MCF 10A (cell line): ENCODE measurements around the gene PUS10. TPM values are rescaled to one million over a fixed set of nuclear protein-coding genes. Genes with fewer than 3 reads are reported as not detected.
"Not testable (repeated sequence)": the region's sequence is repeated elsewhere in the genome, so short reads cannot be mapped to it uniquely, and the experiment has no call there.

Source experiments
- BruUV-seq: library from RNA; stranded (reverse); fragments of 400-500 nt; replicated peaks from 2 replicates; lab custom pipeline; 2021; lab: Mats Ljungman, UMichigan
- CTCF ChIA-PET: fragments of 300-600 bp; sonication (Branson Sonifier 250); formaldehyde crosslinking; extraction: SDS; loops from one replicate; lab custom pipeline; 2021; ENCODE audit warnings: antibody characterized with exemption, inconsistent platforms; lab: Yijun Ruan, JAX
- POLR2A ChIA-PET: fragments of 300-600, 350-650 bp; sonication (Branson Sonifier 250); formaldehyde crosslinking; extraction: SDS; loops from one replicate; lab custom pipeline; 2020; ENCODE audit warnings: antibody characterized with exemption, inconsistent platforms; lab: Yijun Ruan, JAX
- DNase-seq: peaks from one replicate; pipeline ENCODE4 v3.0.0-alpha.2; 2018; ENCODE audit not compliant: unreplicated experiment
- H3K27ac Mint-ChIP-seq: one replicate; pipeline ENCODE4 v1.8.0; 2022; ENCODE audit warnings: mild to moderate bottlenecking, low read depth, mixed read lengths; ENCODE audit not compliant: unreplicated experiment
- H3K27me3 Mint-ChIP-seq: one replicate; pipeline ENCODE4 v1.8.0; 2022; ENCODE audit warnings: mixed read lengths; ENCODE audit not compliant: insufficient read depth, unreplicated experiment
- H3K36me3 Mint-ChIP-seq: one replicate; pipeline ENCODE4 v1.8.0; 2022; ENCODE audit warnings: mild to moderate bottlenecking, moderate library complexity, mixed read lengths; ENCODE audit not compliant: insufficient read depth, unreplicated experiment
- H3K4me1 Mint-ChIP-seq: one replicate; pipeline ENCODE4 v1.8.0; 2022; ENCODE audit warnings: mixed read lengths; ENCODE audit not compliant: insufficient read depth, unreplicated experiment
- H3K4me3 Mint-ChIP-seq: one replicate; pipeline ENCODE4 v1.8.0; 2022; ENCODE audit warnings: mild to moderate bottlenecking, moderate library complexity, mixed read lengths; ENCODE audit not compliant: unreplicated experiment
- H3K9me3 Mint-ChIP-seq: one replicate; pipeline ENCODE4 v1.8.0; 2022; ENCODE audit warnings: mixed read lengths; ENCODE audit not compliant: unreplicated experiment
- intact Hi-C: fragments of 100-400 bp; cut with micrococcal nuclease; formaldehyde crosslinking; loops from 2 replicates; pipeline ENCODE4 v1.14.1; 2022
- total RNA-seq: library from RNA; stranded (reverse); gene quantifications from 2 replicates; pipeline ENCODE4 v1.2.3, GENCODE V29; 2022
- TF ChIP-seq, protein P1 (sequence below): fragments of 200-600 bp; IDR thresholded peaks from one replicate; pipeline ENCODE4 v1.8.0; 2022; ENCODE audit warnings: antibody characterized with exemption, mild to moderate bottlenecking; ENCODE audit not compliant: unreplicated experiment

PUS10 gene
- total RNA-seq, 1 experiment from 2014 or later, result 5.0 TPM

DNA sequence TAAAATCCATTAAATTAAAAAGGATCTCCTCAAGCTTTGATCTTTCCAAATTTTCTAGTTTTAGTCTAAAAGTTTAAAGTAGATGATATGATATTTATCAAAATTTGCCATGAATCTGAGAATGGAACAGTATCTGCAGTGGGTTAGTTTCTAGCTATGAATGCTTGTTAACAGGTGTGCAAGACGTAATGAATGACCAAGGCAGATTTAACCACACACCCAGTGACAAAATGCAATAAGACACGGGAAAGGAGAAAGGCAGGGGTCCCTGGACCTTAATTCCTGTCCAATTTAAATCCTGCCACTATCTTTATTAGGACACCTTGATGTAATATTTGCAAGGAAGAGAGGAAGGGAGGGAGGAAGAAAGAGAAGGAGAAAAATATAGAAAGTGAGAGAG is 31.0 kb downstream of the PUS10 start:
- intact Hi-C loops, result no loop called here
- POLR2A ChIA-PET, result interaction anchor here (0.9 to 2.7 kb wide), 2 partner anchors 21 to 28 kb away, joined by 3 to 9 read pairs; no protein-coding TSS in a partner anchor
- TF ChIP-seq, protein P1, sequence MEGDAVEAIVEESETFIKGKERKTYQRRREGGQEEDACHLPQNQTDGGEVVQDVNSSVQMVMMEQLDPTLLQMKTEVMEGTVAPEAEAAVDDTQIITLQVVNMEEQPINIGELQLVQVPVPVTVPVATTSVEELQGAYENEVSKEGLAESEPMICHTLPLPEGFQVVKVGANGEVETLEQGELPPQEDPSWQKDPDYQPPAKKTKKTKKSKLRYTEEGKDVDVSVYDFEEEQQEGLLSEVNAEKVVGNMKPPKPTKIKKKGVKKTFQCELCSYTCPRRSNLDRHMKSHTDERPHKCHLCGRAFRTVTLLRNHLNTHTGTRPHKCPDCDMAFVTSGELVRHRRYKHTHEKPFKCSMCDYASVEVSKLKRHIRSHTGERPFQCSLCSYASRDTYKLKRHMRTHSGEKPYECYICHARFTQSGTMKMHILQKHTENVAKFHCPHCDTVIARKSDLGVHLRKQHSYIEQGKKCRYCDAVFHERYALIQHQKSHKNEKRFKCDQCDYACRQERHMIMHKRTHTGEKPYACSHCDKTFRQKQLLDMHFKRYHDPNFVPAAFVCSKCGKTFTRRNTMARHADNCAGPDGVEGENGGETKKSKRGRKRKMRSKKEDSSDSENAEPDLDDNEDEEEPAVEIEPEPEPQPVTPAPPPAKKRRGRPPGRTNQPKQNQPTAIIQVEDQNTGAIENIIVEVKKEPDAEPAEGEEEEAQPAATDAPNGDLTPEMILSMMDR, result no peak
- H3K27ac Mint-ChIP-seq, result no peak overlapping the region
- H3K9me3 Mint-ChIP-seq, result no peaks in the 10 kb centered on the region
- H3K4me3 Mint-ChIP-seq, result no peak overlapping the region
- peaks cover 5% of the 10 kb centered on the region for H3K4me1 Mint-ChIP-seq
- CTCF ChIA-PET, result interaction anchor here (0.9 to 1.7 kb wide), 2 partner anchors 11 to 279 kb away, joined by 4 to 5 read pairs; no protein-coding TSS in a partner anchor
- H3K27me3 Mint-ChIP-seq, result no peaks in the 10 kb centered on the region
- no peak for DNase-seq
- BruUV-seq, result no TSS peak
- H3K36me3 Mint-ChIP-seq, result no peaks in the 10 kb centered on the region

DNA sequence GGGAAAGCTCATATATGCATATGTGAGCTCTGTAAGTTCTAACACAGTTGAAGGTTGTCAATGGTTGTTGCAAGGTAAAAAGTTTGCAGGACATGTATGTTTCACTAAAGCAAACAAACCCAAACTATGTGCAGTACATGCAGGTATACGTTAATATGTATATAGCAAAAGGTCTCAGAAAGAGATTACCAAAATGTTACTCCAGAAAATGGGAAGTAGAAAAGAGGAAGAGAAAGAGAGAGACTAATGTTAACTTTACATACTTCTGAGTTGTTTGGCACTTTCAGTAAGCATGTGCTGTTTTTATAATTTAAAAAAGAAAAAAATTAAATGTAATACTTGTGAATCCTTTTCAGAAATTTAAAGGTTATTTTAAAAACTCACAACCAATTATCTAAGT is 33.3 kb downstream of the PUS10 start:
- H3K27ac Mint-ChIP-seq, result no peak overlapping the region
- POLR2A ChIA-PET, result interaction anchor here (0.9 to 1.4 kb wide), 2 partner anchors 24 to 36 kb away, joined by 3 to 4 read pairs; no protein-coding TSS in a partner anchor
- no peaks in the 10 kb centered on the region for H3K36me3 Mint-ChIP-seq
- CTCF ChIA-PET, result interaction anchor here (0.7 to 1.0 kb wide), 2 partner anchors 186 to 226 kb away, joined by 3 read pairs; no protein-coding TSS in a partner anchor
- no peak for DNase-seq
- intact Hi-C loops, result no loop called here
- H3K4me1 Mint-ChIP-seq, result peaks cover 5% of the 10 kb centered on the region
- no TSS peak for BruUV-seq
- TF ChIP-seq, protein P1, result no peak
- no peak overlapping the region for H3K4me3 Mint-ChIP-seq
- no peaks in the 10 kb centered on the region for H3K9me3 Mint-ChIP-seq
- H3K27me3 Mint-ChIP-seq, result no peaks in the 10 kb centered on the region

DNA sequence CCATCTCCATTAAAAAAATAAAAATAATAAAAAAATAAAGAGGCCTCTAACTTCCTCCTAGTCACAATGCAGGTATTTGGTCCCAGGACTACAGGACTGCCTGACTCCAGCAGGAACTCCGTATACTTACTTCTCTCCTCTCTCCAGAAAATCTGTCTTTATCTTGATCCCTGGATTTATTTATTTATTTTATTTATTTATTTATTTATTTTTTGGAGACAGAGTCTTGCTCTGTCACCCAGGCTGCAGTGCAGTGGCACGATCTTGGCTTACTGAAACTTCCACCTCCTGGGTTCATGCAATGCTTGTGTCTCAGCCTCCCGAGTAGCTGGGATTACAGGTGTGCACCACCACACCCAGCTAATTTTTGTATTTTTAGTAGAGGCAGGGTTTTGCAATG is 36.0 kb downstream of the PUS10 start:
- H3K27me3 Mint-ChIP-seq, H3K4me1 Mint-ChIP-seq, H3K27ac Mint-ChIP-seq, DNase-seq, H3K9me3 Mint-ChIP-seq, H3K36me3 Mint-ChIP-seq, intact Hi-C loops, BruUV-seq, H3K4me3 Mint-ChIP-seq: not testable (repeated sequence)
- CTCF ChIA-PET, result interaction anchor here (0.7 to 1.8 kb wide), 2 partner anchors 11 to 90 kb away, joined by 3 to 4 read pairs; no protein-coding TSS in a partner anchor
- POLR2A ChIA-PET, result interaction anchor here (1.2 kb wide), 1 partner anchor 20 kb away, joined by 4 read pairs; no protein-coding TSS in a partner anchor

DNA sequence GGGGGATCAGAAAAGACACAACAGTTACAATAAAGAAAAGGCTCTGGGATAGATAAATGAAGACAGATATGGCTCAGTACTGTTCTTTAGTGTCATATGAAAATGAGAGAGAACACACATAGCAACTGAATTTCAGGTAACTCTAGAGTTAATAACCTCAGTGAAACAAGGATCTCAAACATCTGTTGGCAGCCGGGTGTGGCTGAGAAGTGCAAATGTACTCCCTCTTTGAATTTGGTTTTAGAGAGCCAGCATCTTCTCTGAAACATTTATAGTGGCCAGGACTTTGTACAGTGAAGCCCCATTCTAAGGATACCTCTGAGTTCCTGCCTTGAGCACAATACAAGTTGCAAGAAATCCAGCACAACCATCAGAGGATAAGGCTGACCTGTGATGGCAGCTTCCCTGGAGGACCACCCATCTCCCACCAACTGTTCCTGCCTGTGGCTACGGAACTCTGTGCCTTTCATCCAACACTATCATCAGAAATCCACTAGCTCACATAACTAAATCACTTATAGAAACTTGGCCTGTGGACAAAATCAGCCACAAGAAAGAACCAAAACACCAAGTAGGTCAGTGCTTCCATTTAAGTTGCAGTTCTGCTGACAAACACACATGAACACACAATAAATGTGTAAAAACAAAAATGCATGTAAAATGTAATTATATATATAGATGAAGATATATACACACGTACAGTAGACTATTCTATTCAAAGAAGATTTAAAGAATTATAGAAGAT is 37.8 kb downstream of the PUS10 start:
- Mint-ChIP-seq H3K36me3 (no peaks in the 10 kb centered on the region), H3K4me3 (no peak overlapping the region), H3K9me3 (no peaks in the 10 kb centered on the region), H3K27me3 (no peaks in the 10 kb centered on the region), H3K4me1 (no peaks in the 10 kb centered on the region), H3K27ac (no peak overlapping the region)
- intact Hi-C loops, result no loop called here
- POLR2A ChIA-PET, result interaction anchor here (0.8 to 1.0 kb wide), 2 partner anchors 9 to 48 kb away, joined by 3 read pairs; no protein-coding TSS in a partner anchor
- no peak for DNase-seq
- CTCF ChIA-PET, result interaction anchor here (1.8 kb wide), 1 partner anchor 13 kb away, joined by 3 read pairs; no protein-coding TSS in a partner anchor
- TF ChIP-seq, protein P1, result no peak
- BruUV-seq, result no TSS peak
